Panc1 (cell line): ENCODE data around the gene SLCO4C1.
"Not testable (repeated sequence)": the region's sequence is repeated elsewhere in the genome, so short reads cannot be mapped to it uniquely, and the experiment has no call there.

Experiments
- POLR2AphosphoS5 ChIP-seq: IDR thresholded peaks from 2 replicates; pipeline ENCODE4 v1.6.1; 2012; ENCODE audit warnings: mild to moderate bottlenecking, low read depth, low read length, moderate library complexity
- SIN3A ChIP-seq: IDR thresholded peaks from 2 replicates; pipeline ENCODE4 v1.6.1; 2012; ENCODE audit warnings: low read depth, mild to moderate bottlenecking, low read length, moderate library complexity, borderline replicate concordance; ENCODE audit not compliant: insufficient read depth
- TCF7L2 ChIP-seq: IDR thresholded peaks from 2 replicates; pipeline ENCODE4 v1.6.1; 2011; ENCODE audit warnings: mild to moderate bottlenecking, low read depth, low read length, inconsistent platforms
- TF ChIP-seq, protein P1 (sequence below): fragments of 450-650 bp; IDR thresholded peaks from 2 replicates; pipeline ENCODE4 v1.5.1; 2017; ENCODE audit warnings: mild to moderate bottlenecking
- TF ChIP-seq, protein P2 (sequence below), 2 experiments: IDR thresholded peaks; 2 replicates each; pipeline ENCODE4 v1.6.1; 2011 to 2012; ENCODE audit warnings: low read depth in 2 of 2, control low read depth in 1 of 2, low read length in 1 of 2, mild to moderate bottlenecking in 1 of 2, moderate library complexity in 1 of 2; ENCODE audit not compliant: insufficient read depth in 1 of 2

DNA sequence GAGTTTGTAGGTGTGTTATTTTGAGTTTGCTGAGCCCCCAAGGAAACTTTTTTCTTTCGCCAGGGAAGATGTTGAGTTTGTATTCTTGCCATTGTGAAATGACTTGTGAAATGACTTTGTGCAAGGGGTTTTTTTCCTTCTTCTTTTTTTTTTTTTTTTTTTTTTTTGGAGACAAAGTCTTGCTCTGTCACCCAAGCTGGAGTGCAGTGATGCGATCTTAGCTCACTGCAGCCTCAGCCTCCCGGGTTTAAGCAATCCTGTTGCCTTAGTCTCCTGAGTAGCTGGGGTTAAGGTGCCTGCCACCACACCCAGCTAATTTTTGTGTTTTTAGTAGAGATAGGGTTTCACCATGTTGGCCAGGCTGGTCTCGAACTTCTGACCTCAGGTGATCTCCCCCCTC lies 22.7 kb upstream of the SLCO4C1 start:
- TF ChIP-seq, protein P1, sequence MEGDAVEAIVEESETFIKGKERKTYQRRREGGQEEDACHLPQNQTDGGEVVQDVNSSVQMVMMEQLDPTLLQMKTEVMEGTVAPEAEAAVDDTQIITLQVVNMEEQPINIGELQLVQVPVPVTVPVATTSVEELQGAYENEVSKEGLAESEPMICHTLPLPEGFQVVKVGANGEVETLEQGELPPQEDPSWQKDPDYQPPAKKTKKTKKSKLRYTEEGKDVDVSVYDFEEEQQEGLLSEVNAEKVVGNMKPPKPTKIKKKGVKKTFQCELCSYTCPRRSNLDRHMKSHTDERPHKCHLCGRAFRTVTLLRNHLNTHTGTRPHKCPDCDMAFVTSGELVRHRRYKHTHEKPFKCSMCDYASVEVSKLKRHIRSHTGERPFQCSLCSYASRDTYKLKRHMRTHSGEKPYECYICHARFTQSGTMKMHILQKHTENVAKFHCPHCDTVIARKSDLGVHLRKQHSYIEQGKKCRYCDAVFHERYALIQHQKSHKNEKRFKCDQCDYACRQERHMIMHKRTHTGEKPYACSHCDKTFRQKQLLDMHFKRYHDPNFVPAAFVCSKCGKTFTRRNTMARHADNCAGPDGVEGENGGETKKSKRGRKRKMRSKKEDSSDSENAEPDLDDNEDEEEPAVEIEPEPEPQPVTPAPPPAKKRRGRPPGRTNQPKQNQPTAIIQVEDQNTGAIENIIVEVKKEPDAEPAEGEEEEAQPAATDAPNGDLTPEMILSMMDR = not testable (repeated sequence)
- not testable (repeated sequence) for TF ChIP-seq POLR2AphosphoS5, TCF7L2, SIN3A
- TF ChIP-seq, protein P2, sequence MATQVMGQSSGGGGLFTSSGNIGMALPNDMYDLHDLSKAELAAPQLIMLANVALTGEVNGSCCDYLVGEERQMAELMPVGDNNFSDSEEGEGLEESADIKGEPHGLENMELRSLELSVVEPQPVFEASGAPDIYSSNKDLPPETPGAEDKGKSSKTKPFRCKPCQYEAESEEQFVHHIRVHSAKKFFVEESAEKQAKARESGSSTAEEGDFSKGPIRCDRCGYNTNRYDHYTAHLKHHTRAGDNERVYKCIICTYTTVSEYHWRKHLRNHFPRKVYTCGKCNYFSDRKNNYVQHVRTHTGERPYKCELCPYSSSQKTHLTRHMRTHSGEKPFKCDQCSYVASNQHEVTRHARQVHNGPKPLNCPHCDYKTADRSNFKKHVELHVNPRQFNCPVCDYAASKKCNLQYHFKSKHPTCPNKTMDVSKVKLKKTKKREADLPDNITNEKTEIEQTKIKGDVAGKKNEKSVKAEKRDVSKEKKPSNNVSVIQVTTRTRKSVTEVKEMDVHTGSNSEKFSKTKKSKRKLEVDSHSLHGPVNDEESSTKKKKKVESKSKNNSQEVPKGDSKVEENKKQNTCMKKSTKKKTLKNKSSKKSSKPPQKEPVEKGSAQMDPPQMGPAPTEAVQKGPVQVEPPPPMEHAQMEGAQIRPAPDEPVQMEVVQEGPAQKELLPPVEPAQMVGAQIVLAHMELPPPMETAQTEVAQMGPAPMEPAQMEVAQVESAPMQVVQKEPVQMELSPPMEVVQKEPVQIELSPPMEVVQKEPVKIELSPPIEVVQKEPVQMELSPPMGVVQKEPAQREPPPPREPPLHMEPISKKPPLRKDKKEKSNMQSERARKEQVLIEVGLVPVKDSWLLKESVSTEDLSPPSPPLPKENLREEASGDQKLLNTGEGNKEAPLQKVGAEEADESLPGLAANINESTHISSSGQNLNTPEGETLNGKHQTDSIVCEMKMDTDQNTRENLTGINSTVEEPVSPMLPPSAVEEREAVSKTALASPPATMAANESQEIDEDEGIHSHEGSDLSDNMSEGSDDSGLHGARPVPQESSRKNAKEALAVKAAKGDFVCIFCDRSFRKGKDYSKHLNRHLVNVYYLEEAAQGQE (IDR thresholded peaks at IDR 0.05; ENCODE audit: insufficient read depth in 1 of 2, low read depth in 2 of 2, low read length in 1 of 2) = not testable (repeated sequence)
